HPDE6-E6E7 (cell line): ENCODE measurements around the gene DHFR2.
"Not testable (repeated sequence)": the region's sequence is repeated elsewhere in the genome, so short reads cannot be mapped to it uniquely, and the experiment has no call there.

ENCODE experiments used
- DNase-seq: peaks from one replicate; pipeline ENCODE4 v3.0.0; 2011; ENCODE audit warnings: missing footprints; ENCODE audit errors: extremely low spot score

Gene DHFR2

DNA sequence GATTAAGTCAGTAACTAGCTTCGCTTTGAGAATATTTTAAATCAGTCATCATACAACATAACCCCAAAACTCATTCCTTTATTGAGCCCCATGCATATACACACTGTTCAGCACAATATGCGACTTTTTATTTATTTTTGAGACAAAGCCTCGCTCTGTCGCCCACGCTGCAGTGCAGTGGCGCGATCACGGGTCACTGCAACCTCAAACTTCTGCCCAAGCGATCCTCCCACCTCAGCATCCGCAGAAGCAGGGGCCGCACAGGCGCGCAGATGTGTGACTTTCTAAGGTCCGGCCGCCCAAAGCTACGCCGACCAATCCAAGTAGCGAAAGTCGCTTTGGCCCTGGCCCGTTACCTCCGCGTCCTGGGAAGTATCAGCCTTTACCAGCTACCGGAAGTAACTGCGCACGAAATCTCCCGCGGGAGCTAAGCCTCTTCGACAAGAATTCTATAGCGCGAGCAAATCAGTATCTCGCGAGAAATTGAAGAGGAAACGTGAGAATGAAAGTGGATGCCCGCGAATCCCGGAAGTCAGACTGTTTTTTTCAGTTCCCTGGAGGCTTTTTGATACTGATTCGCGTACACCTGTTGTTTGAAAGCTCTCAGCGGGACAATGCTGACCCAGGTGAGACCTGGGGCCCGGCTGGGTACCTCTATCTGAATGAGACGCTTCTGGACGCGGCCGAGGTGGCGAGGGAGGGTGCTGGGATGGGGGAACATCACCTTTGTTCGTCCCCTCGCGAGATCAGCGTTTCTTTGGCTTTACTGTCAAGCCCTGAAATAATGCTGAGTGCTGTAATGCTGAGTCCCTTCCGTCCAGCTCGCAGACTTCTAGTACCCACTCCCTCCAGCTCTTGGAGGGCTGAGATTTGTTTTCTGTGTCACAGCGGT, at the start of gene DHFR2, which contains the start of gene NSUN3:
Gene DHFR2, minus strand, starts transcription at position 404 of the 892 bp plus-strand sequence. CDS start 1,405 bp downstream, outside the sequence.
Gene NSUN3, plus strand, starts transcription at position 549 of the 892 bp plus-strand sequence. Its CDS starts 66 bp downstream, at position 615.
- DNase-seq: peak; percentile 81

DNA sequence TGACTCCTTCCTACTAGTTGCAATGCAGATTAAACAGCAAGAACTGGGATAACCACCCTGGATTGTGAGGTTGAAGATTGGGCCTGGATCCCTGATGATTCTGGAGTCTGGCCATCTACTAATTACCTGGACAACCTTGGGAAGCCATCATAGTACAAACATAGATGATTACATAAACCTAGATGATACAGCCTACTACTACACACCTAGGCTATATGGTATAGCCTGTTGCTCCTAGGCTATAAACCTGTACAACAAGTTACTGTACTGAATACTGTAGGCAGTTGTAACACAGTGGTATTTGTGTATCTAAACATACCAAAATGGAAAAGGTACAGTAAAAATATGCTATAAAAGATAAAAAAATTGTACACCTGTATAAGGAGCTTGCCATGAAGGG, 48.1 kb upstream of the DHFR2 start:
- no peak for DNase-seq

DNA sequence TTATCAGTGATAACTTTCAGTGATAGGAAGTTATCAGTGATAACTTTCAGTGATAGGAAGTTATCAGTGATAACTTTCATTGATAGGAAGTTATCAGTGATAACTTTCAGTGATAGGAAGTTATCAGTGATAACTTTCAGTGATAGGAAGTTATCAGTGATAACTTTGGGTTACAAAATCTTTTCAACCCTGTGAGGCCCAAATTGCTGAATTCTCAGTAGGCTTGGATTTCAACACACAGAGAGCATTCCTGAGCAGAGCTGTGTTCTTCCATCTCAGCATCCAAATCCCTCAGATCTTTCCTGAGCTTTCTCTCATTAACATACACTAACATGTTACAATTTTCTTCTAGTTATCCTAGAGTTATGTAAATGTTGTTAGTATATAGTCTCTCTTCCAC, 47.5 kb upstream of the DHFR2 start:
- DNase-seq: not testable (repeated sequence)

DNA sequence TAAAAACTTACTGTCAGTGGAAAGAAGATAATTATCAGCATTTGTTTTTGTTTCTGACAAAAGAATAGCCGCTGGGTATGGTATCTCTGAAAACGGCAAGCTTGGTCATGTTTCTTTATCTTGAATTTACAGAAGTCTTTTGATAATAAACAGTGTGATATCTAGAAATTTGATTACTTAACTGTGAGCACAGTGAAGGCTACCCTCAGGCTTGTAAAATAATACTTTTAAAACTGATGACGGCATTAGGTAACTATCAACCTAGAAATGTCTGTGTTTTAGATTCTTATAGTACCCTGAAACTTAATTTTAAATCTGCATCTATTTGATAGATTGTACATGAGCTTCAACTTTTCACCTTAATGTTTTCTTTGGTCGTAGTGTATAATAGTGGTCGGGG, 43.6 kb upstream of the DHFR2 start:
- no peak for DNase-seq

DNA sequence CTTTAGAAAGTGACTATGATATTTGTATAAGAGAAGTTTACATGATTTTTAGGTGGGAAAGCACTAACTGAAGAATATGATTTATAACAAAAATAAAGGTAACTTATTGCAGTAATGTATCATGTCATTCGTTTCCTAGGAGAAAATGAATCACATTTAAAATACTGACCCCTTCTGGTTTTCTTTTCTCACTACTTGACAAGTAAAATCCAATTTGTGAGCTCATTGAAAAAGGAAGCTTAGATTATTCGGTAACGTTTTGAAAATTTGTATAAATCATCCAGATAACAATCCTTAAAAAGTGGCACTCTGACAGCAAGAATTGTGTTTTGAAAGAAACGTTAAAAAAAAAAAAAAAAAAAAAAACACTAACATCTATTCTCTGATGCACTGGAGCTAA, 39.1 kb upstream of the DHFR2 start:
- no peak for DNase-seq

DNA sequence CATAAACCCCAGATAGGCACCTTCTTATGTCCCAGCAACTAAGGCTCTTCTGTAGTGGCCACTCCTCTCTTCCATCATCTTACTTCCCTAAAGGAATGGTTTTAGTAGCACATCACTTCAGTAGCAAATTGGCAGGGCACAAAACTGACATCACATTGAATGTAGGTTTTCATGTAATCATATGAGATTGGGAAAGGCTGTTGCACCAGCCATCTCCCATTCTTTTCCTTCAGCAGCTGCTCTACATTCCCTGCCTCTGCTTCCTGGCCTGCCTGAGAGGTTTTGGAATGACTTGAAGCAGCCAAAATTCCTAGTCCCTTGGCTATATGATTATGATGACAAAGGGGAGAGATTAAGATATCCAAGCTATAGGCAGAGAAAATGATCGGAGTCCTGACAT, 36.6 kb upstream of the DHFR2 start:
- DNase-seq: no peak

DNA sequence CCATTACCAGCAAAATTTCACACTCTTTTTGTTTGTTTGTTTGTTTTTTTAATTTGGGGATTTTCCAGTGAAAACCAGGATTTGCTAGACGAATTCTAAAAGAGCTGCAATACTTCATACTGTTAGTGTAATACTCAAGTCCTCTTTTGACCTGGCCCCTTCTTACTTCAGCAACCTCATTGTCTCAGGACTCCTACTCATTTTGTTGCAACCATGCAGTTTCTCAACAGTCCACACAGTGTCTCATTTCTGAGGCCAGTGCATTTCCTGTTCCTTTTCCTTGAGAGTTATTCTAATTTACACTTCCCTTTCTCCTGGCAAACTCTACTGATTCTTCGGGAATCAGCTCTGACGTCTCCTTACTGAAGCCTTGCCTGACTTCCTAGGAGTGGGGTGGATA, 35.7 kb upstream of the DHFR2 start:
- DNase-seq: no peak

DNA sequence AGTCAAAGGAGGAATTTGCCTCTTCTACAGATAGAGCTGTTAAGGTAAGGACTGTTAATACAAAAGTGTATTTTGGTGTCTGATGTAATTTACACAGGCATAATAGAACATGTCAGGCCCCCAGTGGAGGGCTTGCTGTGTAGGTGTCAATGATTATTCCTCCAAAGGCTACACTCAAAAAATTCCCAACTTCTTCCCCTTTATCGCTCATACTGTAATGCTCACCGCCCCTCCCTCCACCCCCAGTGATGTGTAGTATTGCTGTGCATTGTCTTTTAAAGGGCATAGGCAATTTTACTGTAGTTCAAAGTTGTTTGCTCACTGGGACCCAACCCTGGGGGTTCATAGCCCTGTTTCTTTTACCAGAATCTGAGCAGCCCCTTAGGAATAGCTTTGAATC, 32.4 kb upstream of the DHFR2 start:
- DNase-seq: no peak

DNA sequence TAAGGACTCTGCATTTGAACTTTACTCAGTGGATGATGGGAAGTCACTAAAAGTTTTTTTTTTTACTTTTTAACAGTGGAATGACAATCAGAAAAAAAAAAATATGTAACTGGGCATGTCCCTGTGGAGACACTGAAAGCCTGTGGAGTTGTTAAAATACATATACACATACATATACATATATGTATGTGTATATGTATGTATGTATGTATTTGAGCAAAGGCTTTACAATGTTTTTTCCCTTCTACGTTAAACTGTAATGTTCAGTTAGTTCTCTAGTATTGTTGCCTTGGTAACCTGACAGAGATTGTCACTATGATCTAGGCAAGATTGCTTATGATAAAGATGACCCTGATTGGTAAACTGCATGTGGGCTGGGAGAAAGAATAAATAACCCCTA, 30.4 kb upstream of the DHFR2 start:
- DNase-seq: no peak

DNA sequence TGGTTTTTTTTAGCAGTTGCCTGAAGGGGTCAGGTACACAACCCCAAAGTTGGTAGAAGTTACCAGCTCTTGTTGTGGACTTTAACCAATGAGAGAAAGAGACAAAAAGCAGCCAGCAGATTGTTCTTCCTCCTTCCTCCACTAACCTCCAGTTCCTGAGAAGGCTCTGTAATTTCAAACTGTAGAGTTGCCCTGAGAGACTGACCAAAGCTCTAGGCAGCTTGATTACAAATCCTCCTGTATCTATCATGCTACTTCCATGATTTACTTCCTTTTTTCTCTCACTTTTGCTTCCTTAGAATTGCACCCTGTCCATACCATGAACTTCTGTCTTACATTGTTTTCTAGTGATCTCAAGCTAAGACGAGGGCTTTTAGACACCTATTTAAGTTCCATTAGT, 29.4 kb upstream of the DHFR2 start:
- DNase-seq: no peak

DNA sequence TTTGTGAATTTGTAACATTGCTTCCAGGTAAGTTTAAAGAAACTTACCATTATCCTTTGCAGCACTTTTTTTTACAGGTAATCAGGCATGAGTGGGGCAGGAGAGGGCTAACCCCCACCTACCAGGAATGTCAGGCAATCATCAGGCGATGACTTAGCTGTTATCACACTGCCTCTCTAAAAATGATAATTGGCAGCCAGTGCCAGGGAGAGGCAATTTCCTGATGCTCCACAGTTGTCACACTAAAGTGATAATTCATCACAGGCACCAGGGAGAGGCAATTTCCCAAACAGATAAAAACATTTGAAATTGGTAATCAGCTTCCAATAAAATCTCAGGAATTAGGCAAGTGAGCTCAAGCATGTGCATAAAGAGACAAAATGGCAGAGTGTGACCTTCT, 26.4 kb upstream of the DHFR2 start:
- DNase-seq: no peak

DNA sequence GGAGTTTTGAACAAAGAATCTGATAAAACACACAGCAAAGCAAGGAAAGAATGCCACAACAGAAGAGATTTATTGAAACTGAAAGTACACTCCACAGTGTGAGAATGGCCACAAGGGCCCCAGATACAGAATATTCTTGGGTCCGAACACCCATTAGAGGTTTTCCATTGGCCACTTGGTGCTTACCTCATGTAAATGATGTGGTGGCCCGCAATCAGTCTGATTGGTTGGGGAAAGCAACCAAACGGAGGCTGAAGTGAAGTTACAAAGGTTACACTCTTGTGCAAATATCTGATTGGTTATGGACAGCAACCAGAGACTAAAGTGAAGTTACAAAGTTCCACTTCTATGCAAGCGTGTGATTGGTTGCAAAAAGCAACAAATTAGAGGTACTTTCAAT, 20.5 kb upstream of the DHFR2 start:
- no peak for DNase-seq

DNA sequence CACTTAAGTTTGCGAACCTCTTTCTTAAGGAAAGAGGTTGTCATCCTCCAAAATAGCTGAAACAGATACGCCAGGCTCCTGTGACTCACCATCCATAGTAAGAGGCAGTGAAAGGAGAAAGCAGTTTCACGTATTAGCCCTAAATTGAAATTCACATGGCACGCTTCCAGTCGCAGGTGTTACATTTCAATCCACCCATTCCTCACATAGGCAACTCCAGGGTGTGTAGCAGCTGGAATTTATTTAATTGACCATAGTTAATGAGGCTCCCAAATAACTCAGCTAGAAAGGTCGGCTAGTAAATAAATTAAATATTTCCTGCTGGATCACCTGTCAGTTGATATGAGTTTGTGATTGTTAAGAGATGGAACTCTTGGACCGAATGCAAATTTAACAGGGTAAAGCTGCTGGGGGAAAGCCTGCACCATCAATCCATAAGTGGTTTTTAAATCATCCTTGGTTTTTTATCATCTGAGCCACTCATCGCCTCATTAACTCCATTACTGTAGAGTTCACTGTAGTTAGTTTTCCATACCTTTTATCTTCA, 19.7 kb upstream of the DHFR2 start:
- no peak for DNase-seq

DNA sequence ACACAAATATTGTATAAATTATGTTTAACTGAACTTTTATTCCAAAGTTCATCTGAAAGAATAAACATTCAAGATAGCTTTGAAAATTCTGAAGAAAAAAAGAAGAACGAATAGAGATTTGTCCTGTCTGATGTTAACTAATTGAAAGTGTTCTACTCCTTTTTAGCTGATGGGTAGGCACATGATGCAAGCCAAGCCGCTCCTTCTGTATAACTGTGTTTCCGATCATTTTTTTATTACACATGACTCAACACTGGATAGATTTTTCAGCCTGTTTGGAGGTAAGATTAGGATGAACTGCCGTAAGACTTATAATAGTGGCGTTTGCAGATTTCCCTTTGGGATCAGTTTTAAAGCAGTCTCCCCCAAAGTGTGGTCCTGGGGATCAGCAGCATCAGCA, 19.2 kb upstream of the DHFR2 start:
- DNase-seq: no peak

DNA sequence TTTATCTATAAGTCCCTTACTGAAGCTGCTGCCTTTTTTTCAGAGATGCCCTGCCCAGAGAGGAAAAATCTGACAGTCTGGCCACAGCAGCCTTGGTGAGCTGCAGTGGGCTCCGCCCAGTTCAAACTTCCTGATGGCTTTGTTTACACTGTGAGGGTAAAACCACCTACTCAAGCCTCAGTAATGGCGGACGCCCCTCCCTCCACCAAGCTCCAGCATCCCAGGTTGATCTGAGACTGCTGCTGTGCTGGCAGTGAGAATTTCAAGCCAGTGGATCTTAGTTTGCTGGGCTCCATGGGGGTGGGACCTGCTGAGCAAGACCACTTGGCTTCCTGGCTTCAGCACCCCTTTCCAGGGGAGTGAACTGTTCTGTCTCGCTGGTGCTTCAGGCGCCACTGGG, 17.8 kb upstream of the DHFR2 start:
- not testable (repeated sequence) for DNase-seq

DNA sequence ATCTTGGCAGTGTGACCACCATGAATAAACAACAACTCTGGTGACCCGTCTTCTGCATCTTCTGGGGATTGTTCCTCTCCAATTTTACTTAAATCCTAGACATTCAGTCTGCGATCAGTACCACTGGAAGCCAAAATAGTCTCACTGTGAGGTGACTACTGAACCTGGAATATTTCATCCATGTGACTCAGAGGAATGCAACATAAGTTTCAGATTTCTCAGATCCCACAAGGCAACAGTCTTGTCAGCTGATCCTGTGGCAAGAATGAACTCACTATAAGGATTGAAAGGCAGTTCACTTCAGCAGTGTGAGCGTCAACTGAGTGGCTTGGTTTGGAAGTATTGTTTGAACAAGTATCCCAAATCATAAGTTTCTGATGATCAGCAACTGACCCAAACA, 13.3 kb upstream of the DHFR2 start:
- no peak for DNase-seq

DNA sequence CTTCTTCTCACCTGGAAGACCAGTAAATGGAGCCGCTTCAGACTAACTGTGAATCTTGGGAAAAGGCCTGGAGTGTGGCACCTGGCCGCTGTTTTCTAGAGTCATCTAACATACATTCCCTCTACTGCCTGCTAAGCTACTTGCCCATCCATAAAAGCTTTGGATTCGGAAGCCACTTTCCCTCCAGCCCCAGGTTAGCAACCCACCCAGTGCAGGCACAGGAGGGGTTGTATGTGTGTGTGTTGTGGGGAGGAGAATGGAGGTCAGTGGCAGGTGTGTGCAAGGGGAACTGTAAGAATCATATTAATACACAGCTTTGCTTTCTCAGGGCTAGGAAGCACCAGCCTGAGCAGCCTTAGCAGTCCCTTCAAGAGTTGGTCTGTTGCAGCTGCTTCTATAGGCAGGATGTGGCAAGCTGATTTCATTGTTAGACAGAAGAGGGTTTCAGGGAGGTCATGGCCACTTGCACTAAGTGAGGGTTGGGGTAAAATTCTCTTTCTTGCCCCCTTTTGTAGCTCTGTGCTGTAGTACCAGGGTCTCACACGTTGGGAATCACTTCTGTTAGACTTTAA, 9.1 kb upstream of the DHFR2 start:
- DNase-seq: no peak

DNA sequence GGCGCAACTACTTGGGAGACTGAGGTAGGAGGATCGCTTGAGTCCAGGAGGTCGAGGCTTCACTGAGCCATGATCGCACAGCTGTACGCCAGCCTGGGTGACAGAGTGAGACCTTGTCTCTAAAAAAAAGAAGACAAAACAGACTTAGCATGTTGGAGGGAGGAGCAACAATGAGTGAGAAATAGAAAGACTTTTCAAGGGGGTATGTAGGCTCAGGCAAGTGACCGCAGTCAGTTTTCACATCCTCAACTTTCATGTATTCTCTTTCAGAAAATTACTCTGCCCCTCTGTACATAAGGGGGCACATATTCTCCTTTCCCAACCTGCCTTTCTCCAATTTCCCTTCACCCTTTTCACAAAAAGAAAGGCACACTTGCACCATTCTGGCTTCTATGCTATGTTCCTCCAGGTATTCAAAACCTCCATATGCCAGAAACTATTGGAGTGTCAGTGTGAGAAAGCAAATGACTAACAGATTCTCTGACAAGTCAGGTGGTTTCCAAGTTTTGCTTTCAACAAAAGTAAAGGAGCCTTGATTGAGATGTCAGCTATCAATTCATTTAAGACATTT, 7.7 kb upstream of the DHFR2 start:
- no peak for DNase-seq

DNA sequence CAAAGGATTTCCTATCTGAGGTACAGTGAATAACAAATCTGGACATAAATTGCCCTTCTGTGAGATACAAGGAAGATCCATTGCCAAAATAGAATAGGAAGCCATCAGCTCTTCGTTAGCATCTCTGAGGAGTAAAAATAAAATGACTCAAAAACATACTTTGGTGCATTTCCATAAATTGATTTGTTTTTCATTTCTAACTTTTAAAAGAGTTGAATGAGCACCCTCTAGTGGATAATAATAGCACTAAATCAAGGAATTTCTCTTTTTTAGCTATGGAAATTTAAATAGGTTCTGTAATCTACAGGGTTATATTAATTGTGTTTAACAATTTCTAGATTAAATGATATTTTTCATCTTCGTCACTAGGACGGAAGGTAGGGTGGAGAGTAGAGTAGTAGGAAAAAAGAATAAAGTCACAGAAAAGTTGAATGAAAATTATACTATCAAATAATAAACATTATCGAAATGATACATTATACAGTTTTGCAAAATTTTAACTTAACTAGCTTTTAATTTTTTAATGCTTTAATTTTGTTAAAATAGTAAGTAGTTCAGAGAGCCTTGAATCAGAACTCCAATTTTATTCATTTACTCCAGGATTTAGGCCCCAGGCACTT, 6.6 kb upstream of the DHFR2 start:
- DNase-seq: no peak

DNA sequence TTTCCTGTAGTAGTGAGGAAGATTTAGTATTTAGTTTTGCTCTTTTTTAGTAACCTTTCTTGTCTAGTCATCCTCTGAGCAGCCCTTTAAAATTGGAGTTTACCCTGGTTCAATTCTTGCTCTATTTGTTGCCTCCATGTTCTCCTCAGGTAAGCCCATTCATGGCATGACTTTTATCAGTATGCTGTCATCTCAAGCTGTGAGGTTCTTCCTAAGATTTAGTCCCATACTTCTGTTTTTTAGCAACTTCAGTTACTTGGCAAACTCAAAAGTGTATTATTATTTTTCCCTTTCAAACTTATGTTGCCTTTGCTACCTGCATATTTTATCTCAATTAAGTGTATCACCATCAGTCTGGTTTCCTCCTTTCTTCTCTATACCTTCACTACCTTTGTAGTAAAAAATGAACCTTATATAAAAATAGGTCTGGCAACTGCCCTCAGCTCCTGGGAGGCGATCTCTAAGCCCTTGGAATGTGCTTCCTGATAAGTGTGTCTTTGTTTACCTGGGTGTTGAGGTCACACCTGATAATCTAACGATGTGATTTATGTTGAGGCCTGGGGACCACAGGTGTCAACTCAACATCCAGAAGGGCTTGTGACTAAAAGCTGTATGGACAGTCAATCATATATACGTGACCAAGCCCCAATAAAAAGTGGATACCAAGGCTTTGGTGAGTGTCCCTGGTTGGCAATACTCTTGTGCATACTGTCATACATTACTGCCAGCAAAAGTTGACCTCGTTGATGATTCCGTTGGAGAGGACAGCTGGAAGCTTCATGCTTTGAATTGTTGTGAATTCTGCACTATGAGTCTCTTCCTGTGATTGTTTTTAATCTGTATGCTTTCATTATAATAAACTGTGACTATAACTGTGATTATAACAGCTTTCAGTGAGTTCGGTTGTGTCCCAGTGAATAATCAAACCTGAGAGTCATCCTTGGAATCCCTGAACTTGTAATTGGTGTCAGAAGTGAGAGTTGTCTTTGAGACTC, 4.1 kb upstream of the DHFR2 start:
- DNase-seq: no peak
